Ascending aorta (tissue), 2 donors: Measurements from ENCODE around the gene KLHL6. TPM values are rescaled to one million over a fixed set of nuclear protein-coding genes. Genes with fewer than 3 reads are reported as not detected.
"Not testable (repeated sequence)": the region's sequence is repeated elsewhere in the genome, so short reads cannot be mapped to it uniquely, and the experiment has no call there.

Experiments
- DNase-seq, 2 donors: peaks; one replicate each; pipeline ENCODE4 v3.0.0-alpha.2; 2019; ENCODE audit warnings: low spot score in 2 of 2
- H3K27ac ChIP-seq, 2 donors: fragments of 200-600 bp; sonication (generic); one replicate each; pipeline ENCODE4 v1.5.1; 2016 to 2017; ENCODE audit warnings: mild to moderate bottlenecking in 1 of 2
- H3K27me3 ChIP-seq: fragments of 200-600 bp; sonication (generic); one replicate; pipeline ENCODE4 v1.5.1; 2017
- H3K36me3 ChIP-seq, 2 donors: fragments of 200-600 bp; sonication (generic); one replicate each; pipeline ENCODE4 v1.5.1; 2016
- H3K4me1 ChIP-seq, 2 donors: fragments of 200-600 bp; sonication (generic); one replicate each; pipeline ENCODE4 v1.5.1; 2016 to 2017; ENCODE audit warnings: mild to moderate bottlenecking in 1 of 2
- H3K4me3 ChIP-seq, 2 donors: fragments of 200-600 bp; sonication (generic); one replicate each; pipeline ENCODE4 v1.5.1; 2016 to 2017; ENCODE audit warnings: mild to moderate bottlenecking in 1 of 2
- H3K9me3 ChIP-seq, 2 donors: fragments of 200-600 bp; sonication (generic); one replicate each; pipeline ENCODE4 v1.5.1; 2016
- intact Hi-C: fragments of 100-400 bp; cut with DNase I; formaldehyde crosslinking; loops from one replicate; pipeline ENCODE4 v1.15.1; 2023
- total RNA-seq: library from RNA; depleted of rRNA; stranded (reverse); fragments of >200 nt; gene quantifications from one replicate; pipeline ENCODE4 v1.1.0, GENCODE V29; 2016
- TF ChIP-seq, protein P1 (sequence below), 3 experiments: fragments of 200-600 bp in 2 of 3; fragments of 450-650 bp in 1 of 3; sonication (generic) in 2 of 3; IDR thresholded peaks; one replicate each; pipeline ENCODE4 v1.5.1; 2016 to 2019; ENCODE audit warnings: antibody characterized with exemption in 3 of 3, mild to moderate bottlenecking in 1 of 3, moderate library complexity in 1 of 3

The KLHL6 gene
- total RNA-seq, 1 donor from 2014 or later: 1.5 TPM

DNA sequence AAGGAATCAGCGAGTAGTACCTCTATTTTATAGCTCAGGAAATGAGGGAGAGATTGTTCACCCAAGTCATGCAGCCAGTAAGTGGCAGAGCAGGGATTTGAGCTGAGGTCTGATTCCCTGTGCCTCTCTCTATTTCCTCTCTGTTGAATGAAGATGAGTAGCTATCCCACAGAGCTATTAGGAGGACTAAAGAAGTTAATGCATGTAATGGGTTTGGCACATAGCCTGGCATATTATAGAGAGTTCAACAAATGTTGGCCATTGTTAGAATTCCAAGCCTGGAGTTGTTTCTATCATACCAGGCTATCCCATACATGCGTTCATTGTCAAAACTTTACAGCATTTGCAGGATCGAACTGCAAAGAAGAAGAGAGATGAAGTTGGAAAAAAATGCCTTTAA lies 21.8 kb upstream of the KLHL6 start:
- Histone ChIP-seq H3K4me1 (no peaks in the 10 kb centered on the region), H3K9me3 (no peaks in the 10 kb centered on the region), H3K27ac (no peak overlapping the region), H3K27me3 (no peaks in the 10 kb centered on the region), H3K36me3 (no peaks in the 10 kb centered on the region), H3K4me3 (no peak overlapping the region)
- intact Hi-C loops: no loop called here
- DNase-seq: no peak
- TF ChIP-seq, protein P1, sequence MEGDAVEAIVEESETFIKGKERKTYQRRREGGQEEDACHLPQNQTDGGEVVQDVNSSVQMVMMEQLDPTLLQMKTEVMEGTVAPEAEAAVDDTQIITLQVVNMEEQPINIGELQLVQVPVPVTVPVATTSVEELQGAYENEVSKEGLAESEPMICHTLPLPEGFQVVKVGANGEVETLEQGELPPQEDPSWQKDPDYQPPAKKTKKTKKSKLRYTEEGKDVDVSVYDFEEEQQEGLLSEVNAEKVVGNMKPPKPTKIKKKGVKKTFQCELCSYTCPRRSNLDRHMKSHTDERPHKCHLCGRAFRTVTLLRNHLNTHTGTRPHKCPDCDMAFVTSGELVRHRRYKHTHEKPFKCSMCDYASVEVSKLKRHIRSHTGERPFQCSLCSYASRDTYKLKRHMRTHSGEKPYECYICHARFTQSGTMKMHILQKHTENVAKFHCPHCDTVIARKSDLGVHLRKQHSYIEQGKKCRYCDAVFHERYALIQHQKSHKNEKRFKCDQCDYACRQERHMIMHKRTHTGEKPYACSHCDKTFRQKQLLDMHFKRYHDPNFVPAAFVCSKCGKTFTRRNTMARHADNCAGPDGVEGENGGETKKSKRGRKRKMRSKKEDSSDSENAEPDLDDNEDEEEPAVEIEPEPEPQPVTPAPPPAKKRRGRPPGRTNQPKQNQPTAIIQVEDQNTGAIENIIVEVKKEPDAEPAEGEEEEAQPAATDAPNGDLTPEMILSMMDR (IDR thresholded peaks at IDR 0.05): no peak

DNA sequence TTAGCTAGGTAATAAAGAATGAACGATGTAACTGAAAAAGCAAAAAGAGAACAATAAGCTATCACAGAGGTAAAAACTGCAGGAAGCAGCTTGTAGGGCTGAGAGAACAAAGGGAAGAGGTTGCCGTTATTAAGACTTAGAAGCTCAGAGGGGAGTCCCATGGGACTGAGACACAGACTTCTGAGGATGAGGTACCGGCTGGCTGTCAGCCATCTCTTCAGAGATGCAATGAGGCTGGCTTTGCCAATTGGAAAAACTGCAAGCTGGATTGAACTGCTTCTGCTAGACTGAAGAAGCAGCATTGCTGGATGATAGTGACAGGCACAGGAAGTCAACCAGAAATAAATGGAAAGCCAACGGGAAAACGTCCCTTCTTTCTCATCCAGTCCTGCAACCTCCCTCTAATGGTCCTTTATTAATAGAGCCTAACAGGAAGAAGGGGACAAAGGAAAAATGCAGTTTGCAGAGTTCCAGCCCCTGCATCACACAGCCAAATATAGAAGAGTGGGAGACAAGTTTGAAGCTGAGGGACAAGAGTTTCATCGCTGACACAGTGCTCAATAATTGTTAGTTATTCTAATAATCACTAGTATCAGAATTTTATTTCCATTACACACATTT lies 21.1 kb upstream of the KLHL6 start:
- no peak for DNase-seq
- no peaks in the 10 kb centered on the region for H3K9me3 ChIP-seq
- H3K4me1 ChIP-seq: no peaks in the 10 kb centered on the region
- intact Hi-C loops: no loop called here
- TF ChIP-seq, protein P1 (IDR thresholded peaks at IDR 0.05): no peak
- H3K27me3 ChIP-seq: no peaks in the 10 kb centered on the region
- H3K36me3 ChIP-seq: no peaks in the 10 kb centered on the region
- H3K27ac ChIP-seq: no peak overlapping the region
- no peak overlapping the region for H3K4me3 ChIP-seq

DNA sequence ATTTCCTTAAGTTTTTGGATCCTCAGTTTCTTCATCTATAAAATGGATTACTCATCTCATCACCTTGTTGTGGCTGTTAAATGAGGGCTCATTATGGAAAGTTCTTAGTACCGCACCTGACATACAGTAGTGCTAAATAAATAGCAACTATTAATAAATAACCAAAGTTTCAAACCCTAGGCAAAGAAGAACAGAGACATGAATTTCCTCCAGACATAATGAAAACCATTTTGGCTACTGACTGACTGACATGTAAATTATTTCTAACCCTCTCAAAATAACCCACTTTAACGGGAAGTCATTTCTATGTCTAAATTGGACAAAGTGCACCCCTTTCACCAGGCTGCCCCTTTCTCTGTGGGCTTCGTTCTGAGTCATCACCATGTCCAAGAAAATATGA lies 17.4 kb upstream of the KLHL6 start:
- TF ChIP-seq, protein P1 (IDR thresholded peaks at IDR 0.05): no peak
- intact Hi-C loops: no loop called here
- Histone ChIP-seq H3K4me1 (no peaks in the 10 kb centered on the region), H3K27ac (no peak overlapping the region), H3K36me3 (no peaks in the 10 kb centered on the region), H3K9me3 (no peaks in the 10 kb centered on the region), H3K4me3 (no peak overlapping the region), H3K27me3 (no peaks in the 10 kb centered on the region)
- no peak for DNase-seq

DNA sequence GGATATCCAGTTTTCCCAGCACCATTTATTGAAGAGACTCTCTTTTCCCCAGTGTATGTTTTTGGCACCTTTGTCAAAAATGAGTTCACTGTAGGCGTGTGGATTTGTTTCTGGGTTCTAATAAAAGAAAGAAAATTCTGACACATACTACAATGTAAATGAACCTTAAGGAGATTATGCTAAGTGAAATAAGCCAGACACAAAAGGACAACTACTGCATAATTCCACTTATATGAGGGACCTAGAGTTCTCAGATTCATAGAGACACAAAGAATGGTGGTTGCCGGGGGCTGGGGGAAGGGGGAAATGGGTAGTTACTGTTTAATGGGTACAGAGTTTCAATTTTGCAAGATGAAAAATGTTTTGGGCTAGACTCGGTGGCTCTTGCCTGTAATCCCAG lies 14.7 kb upstream of the KLHL6 start:
- DNase-seq, intact Hi-C loops, H3K27me3 ChIP-seq, H3K4me1 ChIP-seq, H3K4me3 ChIP-seq, H3K9me3 ChIP-seq, H3K27ac ChIP-seq, H3K36me3 ChIP-seq: not testable (repeated sequence)

DNA sequence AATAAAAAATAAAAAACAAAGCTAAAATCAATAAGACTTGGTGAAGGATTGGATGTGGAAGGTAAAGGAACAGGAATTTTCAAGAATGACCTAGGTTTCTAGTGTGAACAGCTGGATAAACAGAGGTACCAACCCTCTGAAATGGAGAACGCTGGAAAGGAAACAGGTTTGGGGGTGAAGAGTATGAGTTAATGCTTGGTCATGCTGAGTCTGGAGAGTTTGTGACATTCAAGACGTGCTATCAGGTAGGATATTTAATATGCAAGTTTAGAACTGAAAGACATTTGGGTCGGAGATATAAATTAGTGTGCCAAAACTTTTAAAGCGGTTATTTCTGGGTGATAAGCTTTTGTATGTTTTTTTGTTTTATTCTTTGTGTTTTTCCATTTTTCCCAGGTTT lies 11.4 kb upstream of the KLHL6 start:
- TF ChIP-seq, protein P1 (IDR thresholded peaks at IDR 0.05): no peak
- H3K36me3 ChIP-seq: no peaks in the 10 kb centered on the region
- intact Hi-C loops: no loop called here
- DNase-seq: no peak
- H3K27me3 ChIP-seq: no peaks in the 10 kb centered on the region
- H3K9me3 ChIP-seq: peaks cover 0 to 4% of the 10 kb centered on the region in 2 donors
- no peak overlapping the region for H3K4me3 ChIP-seq
- no peak overlapping the region for H3K27ac ChIP-seq
- H3K4me1 ChIP-seq: no peaks in the 10 kb centered on the region

DNA sequence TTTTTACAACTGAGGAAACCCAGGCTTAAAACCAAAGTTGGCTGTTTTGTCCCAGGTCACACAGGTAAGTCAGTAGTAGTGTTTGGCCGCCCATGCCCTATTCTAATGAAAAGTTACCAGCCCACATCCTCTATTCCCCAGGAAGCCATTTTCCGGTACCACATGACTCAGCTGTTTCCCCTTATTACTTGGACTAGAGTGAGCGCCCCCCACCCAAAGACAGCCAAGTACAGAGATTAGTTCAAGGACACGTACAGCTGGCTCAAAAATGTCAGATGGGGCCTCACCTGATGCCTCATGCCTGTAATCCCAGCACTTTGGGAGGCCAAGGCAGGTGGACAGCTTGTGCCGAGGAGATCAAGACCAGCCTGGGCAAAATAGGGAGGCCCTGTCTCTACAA lies 8.5 kb upstream of the KLHL6 start:
- Histone ChIP-seq H3K9me3 (peaks cover 0 to 4% of the 10 kb centered on the region in 2 donors), H3K27me3 (no peaks in the 10 kb centered on the region), H3K36me3 (no peaks in the 10 kb centered on the region), H3K4me3 (no peak overlapping the region), H3K4me1 (no peaks in the 10 kb centered on the region), H3K27ac (no peak overlapping the region)
- DNase-seq: no peak
- intact Hi-C loops: no loop called here
- TF ChIP-seq, protein P1 (IDR thresholded peaks at IDR 0.05): no peak
